CD8-positive, alpha-beta memory T cell (primary cell): ENCODE data around the gene MRPS18A. TPM values are rescaled to one million over a fixed set of nuclear protein-coding genes. Genes with fewer than 3 reads are reported as not detected.

Source experiments
- CTCF ChIA-PET: fragments of 350-600 bp; sonication (Branson Sonifier 250); formaldehyde crosslinking; loops from one replicate; lab custom pipeline; 2021; ENCODE audit warnings: antibody characterized with exemption; lab: Charles Lee
- POLR2A ChIA-PET: fragments of 350-600 bp; sonication (Branson Sonifier 250); formaldehyde crosslinking; loops from one replicate; lab custom pipeline; 2021; ENCODE audit warnings: antibody characterized with exemption; lab: Charles Lee
- DNase-seq, 5 donors: peaks; one replicate each; pipeline versions ENCODE4 v3.0.0 to v3.0.0-alpha.2; 2020 to 2022; ENCODE audit warnings: mixed read lengths in 1 of 5
- H3K27ac ChIP-seq: one replicate; pipeline ENCODE4 v1.7.0; 2013; ENCODE audit warnings: low read depth, mild to moderate bottlenecking, low read length, moderate library complexity
- H3K27me3 ChIP-seq: 2 replicates; pipeline ENCODE4 v1.7.0; 2013; ENCODE audit warnings: low read length, mild to moderate bottlenecking; ENCODE audit not compliant: insufficient read depth, poor library complexity, severe bottlenecking
- H3K36me3 ChIP-seq: 2 replicates; pipeline ENCODE4 v1.7.0; 2013; ENCODE audit warnings: mild to moderate bottlenecking, low read length, moderate library complexity; ENCODE audit not compliant: insufficient read depth
- H3K4me1 ChIP-seq: 2 replicates; pipeline ENCODE4 v1.7.0; 2013; ENCODE audit warnings: mild to moderate bottlenecking, low read length, moderate library complexity; ENCODE audit not compliant: insufficient read depth
- H3K4me3 ChIP-seq: 2 replicates; pipeline ENCODE4 v1.7.0; 2013; ENCODE audit warnings: mild to moderate bottlenecking, low read length
- H3K9me3 ChIP-seq: 2 replicates; pipeline ENCODE4 v1.7.0; 2013; ENCODE audit warnings: mild to moderate bottlenecking, low read length
- H3K27ac Mint-ChIP-seq, 8 donors: one replicate each; pipeline ENCODE4 v1.8.0; 2020 to 2021; ENCODE audit warnings: mixed read lengths in 8 of 8, mild to moderate bottlenecking in 6 of 8, inconsistent platforms in 3 of 8, moderate library complexity in 3 of 8
- H3K27me3 Mint-ChIP-seq, 2 donors: one replicate each; pipeline ENCODE4 v1.8.0; 2020 to 2021; ENCODE audit warnings: mixed read lengths in 2 of 2, mild to moderate bottlenecking in 1 of 2, moderate library complexity in 1 of 2
- H3K36me3 Mint-ChIP-seq, 3 donors: one replicate each; pipeline ENCODE4 v1.8.0; 2020 to 2021; ENCODE audit warnings: mixed read lengths in 3 of 3, inconsistent platforms in 1 of 3, mild to moderate bottlenecking in 1 of 3
- H3K4me1 Mint-ChIP-seq, 3 donors: one replicate each; pipeline ENCODE4 v1.8.0; 2020 to 2021; ENCODE audit warnings: mixed read lengths in 3 of 3, inconsistent platforms in 1 of 3, mild to moderate bottlenecking in 1 of 3
- H3K4me3 Mint-ChIP-seq, 7 donors: one replicate each; pipeline ENCODE4 v1.8.0; 2020 to 2021; ENCODE audit warnings: mixed read lengths in 7 of 7, mild to moderate bottlenecking in 6 of 7, moderate library complexity in 4 of 7, inconsistent platforms in 2 of 7
- H3K9me3 Mint-ChIP-seq, 5 donors: one replicate each; pipeline ENCODE4 v1.8.0; 2020 to 2022; ENCODE audit warnings: mixed read lengths in 5 of 5, mild to moderate bottlenecking in 3 of 5, moderate library complexity in 2 of 5, inconsistent platforms in 1 of 5
- polyA plus RNA-seq: library from polyadenylated mRNA; unstranded; fragments of 300-500 nt; fragmentation: Illumina TruSeq; gene quantifications from one replicate; pipeline ENCODE4 v1.2.3, GENCODE V29; 2021
- total RNA-seq, 2 experiments: library from RNA; stranded (reverse); gene quantifications; one replicate each; pipeline ENCODE4 v1.2.3, GENCODE V29; 2021

Gene MRPS18A
- total and polyA plus RNA-seq, 3 experiments from 2014 or later, result 60.4 to 65.2 (median 60.6) TPM

DNA sequence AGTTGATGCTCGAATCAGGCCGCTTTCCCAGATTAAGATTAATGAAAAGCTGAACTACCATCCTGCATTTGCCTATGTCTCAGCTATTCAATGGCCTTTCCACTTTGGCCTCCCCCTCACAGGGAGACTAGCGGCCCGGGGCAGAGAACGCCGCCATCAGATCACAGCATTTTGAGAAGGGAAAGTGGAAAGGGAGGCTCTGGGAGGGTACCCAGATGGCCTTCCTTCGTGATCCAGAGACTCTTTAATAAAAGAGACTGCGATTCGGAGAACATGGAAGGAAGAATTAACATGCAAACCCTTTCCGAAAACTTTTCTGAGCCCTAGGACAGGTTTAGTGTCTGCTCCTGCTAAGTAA, 533 bp downstream of the MRPS18A start:
- CTCF ChIA-PET, result no interaction called here

DNA sequence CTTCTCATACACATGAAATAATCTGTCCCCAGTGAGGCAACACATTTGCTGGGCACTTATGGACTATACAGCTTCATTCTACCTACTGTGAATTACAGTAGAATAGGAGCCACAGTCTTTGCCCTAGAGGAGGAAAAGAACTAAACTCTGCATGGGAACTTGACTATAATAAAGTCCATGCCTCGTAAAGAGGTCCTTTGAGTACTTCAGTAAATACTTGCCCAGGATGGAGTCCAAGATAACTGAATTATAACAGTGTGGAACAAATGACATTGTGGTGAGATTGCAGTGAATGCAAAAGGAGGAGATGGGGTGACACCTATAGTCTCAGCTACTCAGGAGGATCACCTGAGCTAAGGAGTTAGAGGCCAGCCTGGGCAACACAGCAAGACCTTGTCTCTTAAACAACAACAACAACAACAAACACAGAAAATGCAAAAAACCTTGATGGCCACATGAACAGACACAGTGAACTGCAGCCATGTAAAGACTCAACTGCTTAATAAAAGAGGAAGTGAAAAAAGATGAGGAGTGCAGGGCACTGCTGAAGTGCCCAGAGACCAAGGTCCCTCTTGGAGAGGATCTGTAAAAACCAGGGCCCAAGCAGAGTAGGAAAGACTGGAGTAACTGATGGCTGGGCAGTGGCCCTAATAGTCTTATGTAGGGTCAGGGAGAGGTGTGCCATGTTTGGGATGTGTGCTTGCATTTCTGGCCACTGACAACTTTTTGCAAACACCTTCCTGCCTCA, 3.7 kb downstream of the MRPS18A start:
- Histone ChIP-seq H3K4me3 (no peak overlapping the region), H3K36me3 (peaks cover 25% of the 10 kb centered on the region), H3K27me3 (no peaks in the 10 kb centered on the region), H3K4me1 (peaks cover 18% of the 10 kb centered on the region), H3K9me3 (no peaks in the 10 kb centered on the region), H3K27ac (no peak overlapping the region)
- no peaks in the 10 kb centered on the region for H3K9me3 Mint-ChIP-seq
- peaks cover 43 to 70% (median 64%) of the 10 kb centered on the region in 3 donors for H3K4me1 Mint-ChIP-seq
- ChIA-PET CTCF (interaction anchor here (2.8 kb wide), 1 partner anchor 16 kb away, joined by 12 read pairs; no protein-coding TSS in a partner anchor), POLR2A (no interaction called here)
- no peak for DNase-seq
- H3K36me3 Mint-ChIP-seq, result peaks cover 4 to 61% (median 7%) of the 10 kb centered on the region in 3 donors
- no peaks in the 10 kb centered on the region for H3K27me3 Mint-ChIP-seq
- H3K4me3 Mint-ChIP-seq, result peak overlapping the region in 2 of 7 donors; percentile 62 to 76
- peak overlapping the region in 2 of 8 donors; percentile 8 to 78 for H3K27ac Mint-ChIP-seq

More for the DNA sequence above, 533 bp downstream of the MRPS18A start:
- Mint-ChIP-seq H3K27ac (peak overlapping the region; percentile 77 to 98 (median 94)), H3K9me3 (no peaks in the 10 kb centered on the region), H3K4me1 (peaks cover 43 to 61% (median 55%) of the 10 kb centered on the region in 3 donors), H3K4me3 (peak overlapping the region; percentile 92 to 98 (median 97)), H3K36me3 (peaks cover 0 to 31% (median 3%) of the 10 kb centered on the region in 3 donors), H3K27me3 (no peaks in the 10 kb centered on the region)
- POLR2A ChIA-PET, result no interaction called here
- no peak for DNase-seq
- Histone ChIP-seq H3K4me1 (peaks cover 18% of the 10 kb centered on the region), H3K4me3 (peak overlapping the region; percentile 87), H3K36me3 (no peaks in the 10 kb centered on the region), H3K9me3 (no peaks in the 10 kb centered on the region), H3K27me3 (no peaks in the 10 kb centered on the region), H3K27ac (peak overlapping the region; percentile 85)

- Histone ChIP-seq H3K9me3 (no peaks in the 10 kb centered on the region), H3K27ac (no peak overlapping the region), H3K27me3 (no peaks in the 10 kb centered on the region), H3K4me3 (no peak overlapping the region), H3K36me3 (peaks cover 35% of the 10 kb centered on the region), H3K4me1 (peaks cover 12% of the 10 kb centered on the region)
- peak overlapping the region in 2 of 8 donors; percentile 7 to 17 for H3K27ac Mint-ChIP-seq
- H3K27me3 Mint-ChIP-seq, result no peaks in the 10 kb centered on the region
- no peak for DNase-seq
- ChIA-PET POLR2A (no interaction called here), CTCF (interaction anchor here (1.3 kb wide), 1 partner anchor 86 kb away, joined by 3 read pairs; no protein-coding TSS in a partner anchor)
- no peaks in the 10 kb centered on the region for H3K9me3 Mint-ChIP-seq
- peaks cover 4 to 71% (median 7%) of the 10 kb centered on the region in 3 donors for H3K36me3 Mint-ChIP-seq
- peak overlapping the region in 1 of 7 donors; percentile 79 for H3K4me3 Mint-ChIP-seq
- H3K4me1 Mint-ChIP-seq, result peaks cover 38 to 64% (median 58%) of the 10 kb centered on the region in 3 donors
These were observed 4.7 kb downstream of the MRPS18A start for GRCh38 chr6:43682724-43683429.

- Histone ChIP-seq H3K27ac (no peak overlapping the region), H3K4me1 (peaks cover 3% of the 10 kb centered on the region), H3K27me3 (no peaks in the 10 kb centered on the region), H3K4me3 (no peak overlapping the region), H3K9me3 (no peaks in the 10 kb centered on the region), H3K36me3 (peaks cover 51% of the 10 kb centered on the region)
- ChIA-PET POLR2A (no interaction called here), CTCF (interaction anchor here (1.2 to 1.4 kb wide), 3 partner anchors 11 to 88 kb away, joined by 3 to 4 read pairs (median 4); no protein-coding TSS in a partner anchor)
- Mint-ChIP-seq H3K4me1 (peaks cover 26 to 50% (median 46%) of the 10 kb centered on the region in 3 donors), H3K27me3 (no peaks in the 10 kb centered on the region), H3K4me3 (no peak overlapping the region), H3K27ac (peak overlapping the region in 2 of 8 donors; percentile 10 to 13), H3K9me3 (no peaks in the 10 kb centered on the region), H3K36me3 (peaks cover 4 to 80% (median 9%) of the 10 kb centered on the region in 3 donors)
- no peak for DNase-seq
These were observed 6.3 kb downstream of the MRPS18A start for GRCh38 chr6:43681303-43681702.

- Histone ChIP-seq H3K9me3 (no peaks in the 10 kb centered on the region), H3K4me3 (no peak overlapping the region), H3K27ac (no peak overlapping the region), H3K36me3 (peaks cover 55% of the 10 kb centered on the region), H3K4me1 (no peaks in the 10 kb centered on the region), H3K27me3 (no peaks in the 10 kb centered on the region)
- Mint-ChIP-seq H3K9me3 (no peaks in the 10 kb centered on the region), H3K36me3 (peaks cover 4 to 87% (median 9%) of the 10 kb centered on the region in 3 donors), H3K27ac (peak overlapping the region in 2 of 8 donors; percentile 4 to 94), H3K27me3 (no peaks in the 10 kb centered on the region), H3K4me1 (peaks cover 21 to 43% (median 41%) of the 10 kb centered on the region in 3 donors), H3K4me3 (no peak overlapping the region)
- ChIA-PET POLR2A (interaction anchor here (0.6 kb wide), 1 partner anchor 33 kb away, joined by 3 read pairs; no protein-coding TSS in a partner anchor), CTCF (interaction anchor here (1.0 to 1.4 kb wide), 2 partner anchors 11 to 13 kb away, joined by 3 to 4 read pairs; no protein-coding TSS in a partner anchor)
- DNase-seq, result no peak
These were observed 7.0 kb downstream of the MRPS18A start for GRCh38 chr6:43680308-43681200.

DNA sequence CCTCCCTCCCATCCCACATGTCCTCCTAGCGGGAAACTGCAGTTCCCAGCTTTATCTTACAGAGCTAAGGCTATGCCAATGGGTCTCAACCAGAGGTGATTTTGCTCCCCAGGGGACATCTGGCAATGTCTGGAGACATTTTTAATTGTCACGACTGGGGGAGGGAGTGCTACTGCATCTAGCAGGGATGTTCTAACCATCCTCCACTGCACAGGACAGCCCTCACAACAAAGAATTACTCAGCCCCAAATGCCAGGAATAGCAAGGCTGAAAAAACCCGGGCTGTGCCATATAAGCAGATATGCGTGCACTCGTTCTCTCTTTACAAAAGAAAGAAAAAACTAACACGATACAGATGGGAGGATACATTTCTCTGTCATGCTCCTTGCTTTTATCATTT, 8.5 kb downstream of the MRPS18A start:
- Mint-ChIP-seq H3K9me3 (no peaks in the 10 kb centered on the region), H3K36me3 (peaks cover 4 to 95% (median 11%) of the 10 kb centered on the region in 3 donors), H3K27ac (no peak overlapping the region), H3K4me3 (no peak overlapping the region), H3K4me1 (peaks cover 12 to 28% (median 27%) of the 10 kb centered on the region in 3 donors), H3K27me3 (no peaks in the 10 kb centered on the region)
- Histone ChIP-seq H3K36me3 (peaks cover 69% of the 10 kb centered on the region), H3K27me3 (no peaks in the 10 kb centered on the region), H3K4me1 (no peaks in the 10 kb centered on the region), H3K27ac (no peak overlapping the region), H3K9me3 (no peaks in the 10 kb centered on the region), H3K4me3 (no peak overlapping the region)
- no peak for DNase-seq
- ChIA-PET POLR2A (no interaction called here), CTCF (interaction anchor here (2.3 kb wide), 1 partner anchor 12 kb away, joined by 12 read pairs; no protein-coding TSS in a partner anchor)

GRCh38 chr6:43678341-43678740, 9.2 kb downstream of the MRPS18A start:
- no peak overlapping the region for H3K27ac ChIP-seq
- no peaks in the 10 kb centered on the region for H3K27me3 Mint-ChIP-seq
- H3K36me3 Mint-ChIP-seq, result peaks cover 4 to 95% (median 8%) of the 10 kb centered on the region in 3 donors
- peaks cover 69% of the 10 kb centered on the region for H3K36me3 ChIP-seq
- H3K27me3 ChIP-seq, result no peaks in the 10 kb centered on the region
- no peaks in the 10 kb centered on the region for H3K9me3 ChIP-seq
- no peaks in the 10 kb centered on the region for H3K4me1 ChIP-seq
- no peak overlapping the region for H3K4me3 ChIP-seq
- H3K4me3 Mint-ChIP-seq, result no peak overlapping the region
- CTCF ChIA-PET, result interaction anchor here (2.3 kb wide), 1 partner anchor 11 kb away, joined by 12 read pairs; no protein-coding TSS in a partner anchor
- no peak for DNase-seq
- H3K27ac Mint-ChIP-seq, result peak overlapping the region in 2 of 8 donors; percentile 47 to 63
- peaks cover 7 to 21% (median 19%) of the 10 kb centered on the region in 3 donors for H3K4me1 Mint-ChIP-seq
- POLR2A ChIA-PET, result no interaction called here
- H3K9me3 Mint-ChIP-seq, result no peaks in the 10 kb centered on the region
